Loucy (cell line): ENCODE measurements around the gene PTH1R.

ENCODE experiments used
- CTCF ChIP-seq: fragments of 200-600 bp; sonication (generic); conservative IDR thresholded peaks from 2 replicates; pipeline ENCODE4 v1.5.1; 2014; ENCODE audit warnings: mild to moderate bottlenecking, antibody characterized with exemption, low read length
- EZH2phosphoT487 ChIP-seq: fragments of 200-600 bp; IDR thresholded peaks from 2 replicates; pipeline ENCODE4 v1.6.1; 2018; ENCODE audit warnings: antibody characterized with exemption, mild to moderate bottlenecking, moderate library complexity, borderline replicate concordance

DNA sequence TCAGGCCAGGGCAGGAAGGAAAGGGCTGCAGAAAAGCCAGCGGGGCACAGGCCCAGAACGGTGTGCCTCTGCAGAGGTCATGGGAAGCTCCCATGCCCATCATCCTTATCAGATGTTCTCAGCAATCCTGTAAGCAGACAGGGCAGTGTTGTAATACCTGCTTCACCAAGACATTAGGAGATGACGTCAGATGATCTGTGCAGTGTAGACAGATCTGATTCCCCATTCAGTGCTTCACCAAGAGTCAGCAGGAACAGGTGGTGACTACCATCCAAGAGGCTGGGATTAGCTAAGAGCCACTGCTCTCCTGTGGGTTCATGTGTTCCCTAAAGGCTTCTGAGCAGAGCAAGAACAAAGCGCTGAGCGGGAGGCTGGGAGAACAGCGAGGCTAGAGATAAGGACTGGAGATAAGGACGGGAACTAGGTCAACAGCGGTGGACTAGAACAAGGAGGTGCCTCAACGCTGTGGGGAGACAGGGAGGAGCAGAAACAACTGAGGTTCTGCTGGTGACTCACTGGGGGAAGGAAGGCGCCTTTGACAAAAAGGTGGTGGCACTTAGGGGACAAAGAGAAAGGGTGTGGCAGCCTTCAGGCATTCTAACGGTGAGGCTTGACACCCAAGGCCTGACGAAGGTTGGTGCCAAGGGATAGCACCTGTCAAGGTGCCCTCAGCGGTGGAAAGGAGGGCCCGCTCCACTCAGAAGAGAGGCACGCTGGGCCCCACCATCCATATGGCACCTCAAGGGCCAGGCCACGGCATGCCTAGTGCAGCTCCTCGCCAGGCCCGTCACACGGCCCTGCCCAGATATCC, 70.7 kb downstream of the PTH1R start:
- no peak for TF ChIP-seq CTCF
- no peak for TF ChIP-seq EZH2phosphoT487
